NT2/D1 (cell line): Measurements from ENCODE around the gene BBS7.

Source experiments
- SUZ12 ChIP-seq: IDR thresholded peaks from 2 replicates; pipeline ENCODE4 v1.6.1; 2011; ENCODE audit not compliant: insufficient read length, insufficient read depth; ENCODE audit errors: extremely low read depth
- YY1 ChIP-seq: IDR thresholded peaks from 2 replicates; pipeline ENCODE4 v1.6.1; 2011; ENCODE audit not compliant: insufficient read length, insufficient read depth
- ZNF274 ChIP-seq: IDR thresholded peaks from 2 replicates; pipeline ENCODE4 v1.6.1; 2011; ENCODE audit warnings: mild to moderate bottlenecking, low read depth, low read length

- no peak for TF ChIP-seq YY1
- TF ChIP-seq SUZ12: no peak
- TF ChIP-seq ZNF274: no peak
Measured at GRCh38 chr4:121823505-121824170, 46.6 kb downstream of the BBS7 start, which contains the start of gene CCNA2.
